HEK293 (cell line): Measurements from ENCODE around the gene PROK1.
A peak's percentile ranks its signal among the peaks of the same experiment; 100 is the strongest.

Experiments used
- CTCF ChIA-PET: fragments of 350-600 bp; formaldehyde crosslinking; extraction: SDS; loops from one replicate; lab custom pipeline; 2021; ENCODE audit warnings: antibody characterized with exemption; lab: Yijun Ruan, JAX
- POLR2A ChIA-PET: fragments of 300-600 bp; formaldehyde crosslinking; extraction: SDS; loops from one replicate; lab custom pipeline; 2020; ENCODE audit warnings: antibody characterized with exemption, inconsistent platforms; lab: Yijun Ruan, JAX
- H3K27ac ChIP-seq: fragments of 200-500 bp; sonication (Bioruptor generic); 2 replicates; pipeline ENCODE4 v1.5.1; 2014; ENCODE audit warnings: low read depth, low read length, control low read depth, inconsistent platforms; ENCODE audit errors: extremely low read depth
- H3K36me3 ChIP-seq, 2 experiments: fragments of 200-500 bp in 1 of 2; sonication (Bioruptor generic) in 1 of 2; 1 replicate in 1 of 2; 2 replicates in 1 of 2; pipeline ENCODE4 v1.5.1; 2014 to 2017; ENCODE audit warnings: inconsistent platforms in 2 of 2, low read length in 2 of 2; ENCODE audit not compliant: control insufficient read depth in 2 of 2, insufficient read depth in 1 of 2
- H3K4me1 ChIP-seq: fragments of 200-500 bp; sonication (Bioruptor generic); 2 replicates; pipeline ENCODE4 v1.5.1; 2014; ENCODE audit warnings: mild to moderate bottlenecking, low read length, inconsistent platforms; ENCODE audit not compliant: control insufficient read depth, insufficient read depth
- H3K4me3 ChIP-seq: 2 replicates; pipeline ENCODE4 v1.5.1; 2011; ENCODE audit warnings: low read depth, mild to moderate bottlenecking, control low read depth, low read length, moderate library complexity
- H3K9me3 ChIP-seq: fragments of 200-500 bp; sonication (Bioruptor generic); 2 replicates; pipeline ENCODE4 v1.5.1; 2014; ENCODE audit warnings: low read depth, low read length, inconsistent platforms; ENCODE audit not compliant: control insufficient read depth, insufficient read depth
- GLI2 ChIP-seq: fragments of 450-650 bp; formaldehyde crosslinking; IDR thresholded peaks from 2 replicates; pipeline ENCODE4; 2017; ENCODE audit warnings: missing biosample characterization, missing genetic modification characterization, low read depth, borderline replicate concordance
- KLF10 ChIP-seq: fragments of 450-650 bp; IDR thresholded peaks from 2 replicates; pipeline ENCODE4 v1.5.1; 2018; ENCODE audit warnings: missing biosample characterization, mild to moderate bottlenecking, missing genetic modification characterization
- KLF8 ChIP-seq: fragments of 450-650 bp; formaldehyde crosslinking; IDR thresholded peaks from 2 replicates; pipeline ENCODE4 v1.5.1; 2016; ENCODE audit warnings: missing biosample characterization, missing genetic modification characterization
- ZBTB7A ChIP-seq: fragments of 450-650 bp; formaldehyde crosslinking; IDR thresholded peaks from 2 replicates; pipeline ENCODE4 v1.5.1; 2016; ENCODE audit warnings: low read depth, missing biosample characterization, missing genetic modification characterization
- ZNF155 ChIP-seq: fragments of 450-650 bp; formaldehyde crosslinking; IDR thresholded peaks from 2 replicates; pipeline ENCODE4 v1.5.1; 2016; ENCODE audit warnings: missing biosample characterization, missing genetic modification characterization
- ZNF202 ChIP-seq: fragments of 450-650 bp; formaldehyde crosslinking; IDR thresholded peaks from 2 replicates; pipeline ENCODE4 v1.5.1; 2016; ENCODE audit warnings: missing biosample characterization, missing genetic modification characterization, borderline replicate concordance
- ZNF221 ChIP-seq: fragments of 450-650 bp; formaldehyde crosslinking; IDR thresholded peaks from 2 replicates; pipeline ENCODE4 v1.5.1; 2017; ENCODE audit warnings: missing biosample characterization, missing genetic modification characterization, borderline replicate concordance
- ZNF501 ChIP-seq: fragments of 450-650 bp; formaldehyde crosslinking; IDR thresholded peaks from 2 replicates; pipeline ENCODE4 v1.5.1; 2016; ENCODE audit warnings: missing biosample characterization, missing genetic modification characterization
- ZNF510 ChIP-seq: fragments of 450-650 bp; formaldehyde crosslinking; IDR thresholded peaks from 2 replicates; pipeline ENCODE4 v1.5.1; 2018; ENCODE audit warnings: mild to moderate bottlenecking, missing genetic modification characterization, missing biosample characterization; ENCODE audit not compliant: insufficient replicate concordance
- ZNF624 ChIP-seq: fragments of 450-650 bp; formaldehyde crosslinking; IDR thresholded peaks from 2 replicates; pipeline ENCODE4 v1.5.1; 2017; ENCODE audit warnings: missing biosample characterization, missing genetic modification characterization
- ZNF677 ChIP-seq: fragments of 450-650 bp; IDR thresholded peaks from 2 replicates; pipeline ENCODE4 v1.5.0; 2018; ENCODE audit warnings: missing biosample characterization, mild to moderate bottlenecking, missing genetic modification characterization, moderate library complexity
- ZNF747 ChIP-seq: fragments of 450-650 bp; formaldehyde crosslinking; IDR thresholded peaks from 2 replicates; pipeline ENCODE4 v1.5.1; 2016; ENCODE audit warnings: missing biosample characterization, missing genetic modification characterization
- ZNF768 ChIP-seq: fragments of 450-650 bp; formaldehyde crosslinking; IDR thresholded peaks from 2 replicates; pipeline ENCODE4 v1.5.1; 2018; ENCODE audit warnings: missing biosample characterization, mild to moderate bottlenecking, missing genetic modification characterization
- TF ChIP-seq, protein P1 (sequence below): fragments of 450-650 bp; IDR thresholded peaks from 2 replicates; pipeline ENCODE4 v1.5.1; 2018; ENCODE audit warnings: missing biosample characterization, missing genetic modification characterization
- TF ChIP-seq, protein P2 (sequence below): fragments of 450-650 bp; formaldehyde crosslinking; IDR thresholded peaks from 2 replicates; pipeline ENCODE4 v1.5.1; 2016; ENCODE audit warnings: missing biosample characterization, missing genetic modification characterization
- TF ChIP-seq, protein P3 (sequence below): fragments of 450-650 bp; formaldehyde crosslinking; IDR thresholded peaks from 2 replicates; pipeline ENCODE4 v1.5.1; 2016; ENCODE audit warnings: missing biosample characterization, missing genetic modification characterization
- TF ChIP-seq, protein P4 (sequence below): fragments of 450-650 bp; formaldehyde crosslinking; IDR thresholded peaks from 2 replicates; pipeline ENCODE4 v1.5.1; 2016; ENCODE audit warnings: missing biosample characterization, missing genetic modification characterization

Gene PROK1

DNA sequence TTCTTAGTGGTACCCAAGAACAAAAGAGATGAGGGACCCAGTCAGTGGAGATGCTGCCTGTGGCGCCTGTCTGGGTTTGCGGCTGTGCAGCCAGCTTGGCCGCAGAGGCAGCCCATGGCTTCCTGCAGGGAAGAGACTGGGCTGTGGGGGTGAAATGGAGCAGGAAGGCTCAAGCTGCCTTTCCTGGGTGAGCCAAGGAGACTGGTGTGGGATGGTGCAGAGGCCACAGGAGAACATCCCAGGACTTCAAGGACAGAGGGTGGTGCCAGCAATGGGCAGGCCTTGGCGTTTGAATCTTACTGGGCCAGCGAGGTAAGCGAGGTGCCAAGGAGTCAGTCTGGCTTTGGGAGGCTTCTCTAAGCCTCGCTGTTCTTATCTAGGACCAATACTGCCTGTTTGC is 41.6 kb downstream of the PROK1 start:
- Histone ChIP-seq H3K4me1 (no peaks in the 10 kb centered on the region), H3K4me3 (no peak overlapping the region), H3K36me3 (no peaks in the 10 kb centered on the region), H3K27ac (no peak overlapping the region), H3K9me3 (no peaks in the 10 kb centered on the region)
- POLR2A ChIA-PET: no interaction called here
- TF ChIP-seq ZNF677 (tag by site-specific recombination) (peak; percentile 80; the same call in 1 of the 2 replicates), ZNF501 (tag by site-specific recombination) (no peak), ZNF202 (tag by site-specific recombination) (no peak)
- CTCF ChIA-PET: interaction anchor here (1.0 to 1.9 kb wide), 2 partner anchors 15 to 179 kb away, joined by 3 to 6 read pairs; no protein-coding TSS in a partner anchor

DNA sequence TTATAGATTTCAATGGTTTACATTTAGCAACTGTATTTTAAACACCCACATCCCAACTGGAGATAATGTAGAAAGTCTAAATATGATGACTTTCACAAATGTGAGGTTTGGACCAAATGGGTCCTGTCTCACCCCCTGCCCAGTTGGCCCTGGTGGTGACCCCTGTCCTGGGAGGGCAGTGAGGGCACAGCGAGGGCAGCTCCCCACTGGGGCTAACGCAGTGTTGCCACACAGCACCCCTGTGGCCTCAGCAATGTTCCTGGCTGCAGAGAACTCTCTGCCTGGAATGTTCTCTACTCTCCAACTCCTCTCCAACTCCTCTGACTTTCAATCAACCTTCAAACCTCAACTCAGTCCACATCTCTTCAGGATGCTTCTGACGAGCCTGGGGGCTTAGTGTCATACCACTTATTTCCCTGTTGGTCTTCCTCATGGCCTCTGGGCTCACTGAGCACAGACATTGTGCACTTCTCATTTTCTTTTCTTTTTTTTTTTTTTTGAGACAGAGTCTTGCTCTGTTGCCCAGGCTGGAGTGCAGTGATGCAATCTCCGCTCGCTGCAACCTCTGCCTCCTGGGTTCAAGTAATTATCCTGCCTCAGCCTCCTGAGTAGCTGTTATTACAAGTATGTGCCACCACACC is 42.2 kb downstream of the PROK1 start:
- ChIA-PET CTCF (interaction anchor here (0.6 to 7.1 kb wide), 2 partner anchors 33 to 288 kb away, joined by 3 to 241 read pairs; partner anchors contain the start of gene KCNC4), POLR2A (no interaction called here)
- Histone ChIP-seq H3K4me3 (no peak overlapping the region), H3K9me3 (no peaks in the 10 kb centered on the region), H3K4me1 (no peaks in the 10 kb centered on the region), H3K27ac (no peak overlapping the region), H3K36me3 (no peaks in the 10 kb centered on the region)
- TF ChIP-seq, protein P1, sequence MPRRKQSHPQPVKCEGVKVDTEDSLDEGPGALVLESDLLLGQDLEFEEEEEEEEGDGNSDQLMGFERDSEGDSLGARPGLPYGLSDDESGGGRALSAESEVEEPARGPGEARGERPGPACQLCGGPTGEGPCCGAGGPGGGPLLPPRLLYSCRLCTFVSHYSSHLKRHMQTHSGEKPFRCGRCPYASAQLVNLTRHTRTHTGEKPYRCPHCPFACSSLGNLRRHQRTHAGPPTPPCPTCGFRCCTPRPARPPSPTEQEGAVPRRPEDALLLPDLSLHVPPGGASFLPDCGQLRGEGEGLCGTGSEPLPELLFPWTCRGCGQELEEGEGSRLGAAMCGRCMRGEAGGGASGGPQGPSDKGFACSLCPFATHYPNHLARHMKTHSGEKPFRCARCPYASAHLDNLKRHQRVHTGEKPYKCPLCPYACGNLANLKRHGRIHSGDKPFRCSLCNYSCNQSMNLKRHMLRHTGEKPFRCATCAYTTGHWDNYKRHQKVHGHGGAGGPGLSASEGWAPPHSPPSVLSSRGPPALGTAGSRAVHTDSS (tag by site-specific recombination): no peak
- no peak for TF ChIP-seq GLI2 (tag by site-specific recombination)
- TF ChIP-seq KLF8 (tag by site-specific recombination): no peak
- TF ChIP-seq, protein P2, sequence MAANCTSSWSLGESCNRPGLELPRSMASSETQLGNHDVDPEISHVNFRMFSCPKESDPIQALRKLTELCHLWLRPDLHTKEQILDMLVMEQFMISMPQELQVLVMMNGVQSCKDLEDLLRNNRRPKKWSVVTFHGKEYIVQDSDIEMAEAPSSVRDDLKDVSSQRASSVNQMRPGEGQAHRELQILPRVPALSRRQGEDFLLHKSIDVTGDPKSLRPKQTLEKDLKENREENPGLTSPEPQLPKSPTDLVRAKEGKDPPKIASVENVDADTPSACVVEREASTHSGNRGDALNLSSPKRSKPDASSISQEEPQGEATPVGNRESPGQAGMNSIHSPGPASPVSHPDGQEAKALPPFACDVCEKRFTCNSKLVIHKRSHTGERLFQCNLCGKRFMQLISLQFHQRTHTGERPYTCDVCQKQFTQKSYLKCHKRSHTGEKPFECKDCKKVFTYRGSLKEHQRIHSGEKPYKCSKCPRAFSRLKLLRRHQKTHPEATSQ: no peak
- no peak for TF ChIP-seq ZNF221
- TF ChIP-seq KLF10 (tag by site-specific recombination): no peak
- TF ChIP-seq, protein P3, sequence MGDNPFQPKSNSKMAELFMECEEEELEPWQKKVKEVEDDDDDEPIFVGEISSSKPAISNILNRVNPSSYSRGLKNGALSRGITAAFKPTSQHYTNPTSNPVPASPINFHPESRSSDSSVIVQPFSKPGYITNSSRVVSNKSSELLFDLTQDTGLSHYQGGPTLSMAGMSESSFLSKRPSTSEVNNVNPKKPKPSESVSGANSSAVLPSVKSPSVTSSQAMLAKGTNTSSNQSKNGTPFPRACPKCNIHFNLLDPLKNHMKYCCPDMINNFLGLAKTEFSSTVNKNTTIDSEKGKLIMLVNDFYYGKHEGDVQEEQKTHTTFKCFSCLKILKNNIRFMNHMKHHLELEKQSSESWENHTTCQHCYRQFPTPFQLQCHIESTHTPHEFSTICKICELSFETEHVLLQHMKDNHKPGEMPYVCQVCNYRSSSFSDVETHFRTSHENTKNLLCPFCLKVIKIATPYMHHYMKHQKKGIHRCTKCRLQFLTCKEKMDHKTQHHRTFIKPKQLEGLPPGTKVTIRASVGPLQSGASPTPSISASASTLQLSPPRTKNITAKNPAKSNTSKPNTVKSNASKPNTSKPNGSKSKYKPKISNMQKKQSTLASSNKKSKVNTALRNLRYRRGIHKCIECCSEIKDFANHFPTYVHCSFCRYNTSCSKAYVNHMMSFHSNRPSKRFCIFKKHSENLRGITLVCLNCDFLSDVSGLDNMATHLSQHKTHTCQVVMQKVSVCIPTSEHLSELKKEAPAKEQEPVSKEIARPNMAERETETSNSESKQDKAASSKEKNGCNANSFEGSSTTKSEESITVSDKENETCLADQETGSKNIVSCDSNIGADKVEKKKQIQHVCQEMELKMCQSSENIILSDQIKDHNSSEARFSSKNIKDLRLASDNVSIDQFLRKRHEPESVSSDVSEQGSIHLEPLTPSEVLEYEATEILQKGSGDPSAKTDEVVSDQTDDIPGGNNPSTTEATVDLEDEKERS (tag by site-specific recombination): no peak
- TF ChIP-seq, protein P4, sequence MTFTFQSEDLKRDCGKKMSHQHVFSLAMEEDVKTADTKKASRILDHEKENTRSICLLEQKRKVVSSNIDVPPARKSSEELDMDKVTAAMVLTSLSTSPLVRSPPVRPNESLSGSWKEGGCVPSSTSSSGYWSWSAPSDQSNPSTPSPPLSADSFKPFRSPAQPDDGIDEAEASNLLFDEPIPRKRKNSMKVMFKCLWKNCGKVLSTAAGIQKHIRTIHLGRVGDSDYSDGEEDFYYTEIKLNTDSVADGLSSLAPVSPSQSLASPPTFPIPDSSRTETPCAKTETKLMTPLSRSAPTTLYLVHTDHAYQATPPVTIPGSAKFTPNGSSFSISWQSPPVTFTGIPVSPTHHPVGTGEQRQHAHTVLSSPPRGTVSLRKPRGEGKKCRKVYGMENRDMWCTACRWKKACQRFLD (tag by site-specific recombination): no peak
- TF ChIP-seq ZNF510 (tag by site-specific recombination): no peak
- no peak for TF ChIP-seq ZBTB7A (tag by site-specific recombination)
- no peak for TF ChIP-seq ZNF747
- TF ChIP-seq ZNF624: no peak
- no peak for TF ChIP-seq ZNF155 (tag by site-specific recombination)
- TF ChIP-seq ZNF768 (tag by site-specific recombination): no peak
